Progenitor cell of endocrine pancreas (in vitro differentiated cells): Measurements from ENCODE around the gene RALGAPB. TPM values are rescaled to one million over a fixed set of nuclear protein-coding genes. Genes with fewer than 3 reads are reported as not detected.

Experiments
- DNase-seq: peaks from one replicate; pipeline ENCODE4 v3.0.0; 2021; ENCODE audit warnings: low spot score; ENCODE audit not compliant: unreplicated experiment
- H3K27ac Mint-ChIP-seq: 2 replicates; pipeline ENCODE4 v1.8.0; 2021; ENCODE audit warnings: mild to moderate bottlenecking, moderate library complexity, mixed read lengths
- H3K27me3 Mint-ChIP-seq: 2 replicates; pipeline ENCODE4 v1.8.0; 2021; ENCODE audit warnings: mixed read lengths
- H3K36me3 Mint-ChIP-seq: 2 replicates; pipeline ENCODE4 v1.8.0; 2022; ENCODE audit warnings: mixed read lengths; ENCODE audit not compliant: insufficient read depth
- H3K4me1 Mint-ChIP-seq: 2 replicates; pipeline ENCODE4 v1.8.0; 2021; ENCODE audit warnings: low read depth, mixed read lengths
- H3K4me3 Mint-ChIP-seq: 2 replicates; pipeline ENCODE4 v1.8.0; 2021; ENCODE audit warnings: low read depth, mild to moderate bottlenecking, moderate library complexity, mixed read lengths
- H3K9me3 Mint-ChIP-seq: 2 replicates; pipeline ENCODE4 v1.8.0; 2021; ENCODE audit warnings: low read depth, mixed read lengths
- total RNA-seq: library from RNA; stranded (reverse); gene quantifications from 2 replicates; pipeline ENCODE4 v1.2.1, GENCODE V29; 2021
- TF ChIP-seq, protein P1 (sequence below): fragments of 200-600 bp; sonication (generic); IDR thresholded peaks from one replicate; pipeline ENCODE4 v1.5.0; 2021; ENCODE audit warnings: antibody characterized with exemption, mild to moderate bottlenecking; ENCODE audit not compliant: unreplicated experiment

Gene RALGAPB
- total RNA-seq, 1 donor from 2014 or later, result 42.3 TPM

DNA sequence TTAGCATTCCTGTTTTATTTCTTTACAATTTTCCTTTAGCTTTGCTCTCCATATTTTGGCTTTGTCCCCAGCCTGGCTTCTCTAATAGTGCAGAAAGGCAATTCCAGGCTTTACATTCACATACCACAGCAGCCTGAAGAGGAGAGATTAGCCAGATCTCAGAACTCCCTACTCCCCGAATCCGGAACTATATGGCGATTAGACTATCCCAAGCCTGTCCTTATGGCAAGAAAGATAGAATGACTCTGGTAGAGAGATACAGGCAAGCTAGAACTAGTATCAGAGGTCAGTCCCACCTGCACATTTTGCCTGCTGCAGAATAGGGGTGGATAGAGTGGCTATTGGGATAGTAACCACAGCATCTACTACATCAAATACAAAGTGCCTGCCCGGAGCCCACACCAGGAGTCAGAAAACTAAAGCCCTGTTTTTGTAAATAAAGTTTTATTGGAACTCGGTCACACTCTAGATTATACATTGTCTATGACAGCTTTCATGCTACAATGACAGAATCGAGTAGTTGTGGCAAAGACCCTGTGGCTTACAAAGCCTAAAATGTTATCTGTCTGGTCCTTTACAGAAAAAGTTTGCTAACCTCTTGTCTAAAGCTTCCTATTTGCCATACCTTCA, 91.3 kb downstream of the RALGAPB start:
- no peaks in the 10 kb centered on the region for H3K9me3 Mint-ChIP-seq
- no peak overlapping the region for H3K4me3 Mint-ChIP-seq
- H3K36me3 Mint-ChIP-seq, result peaks cover 16% of the 10 kb centered on the region
- TF ChIP-seq, protein P1, sequence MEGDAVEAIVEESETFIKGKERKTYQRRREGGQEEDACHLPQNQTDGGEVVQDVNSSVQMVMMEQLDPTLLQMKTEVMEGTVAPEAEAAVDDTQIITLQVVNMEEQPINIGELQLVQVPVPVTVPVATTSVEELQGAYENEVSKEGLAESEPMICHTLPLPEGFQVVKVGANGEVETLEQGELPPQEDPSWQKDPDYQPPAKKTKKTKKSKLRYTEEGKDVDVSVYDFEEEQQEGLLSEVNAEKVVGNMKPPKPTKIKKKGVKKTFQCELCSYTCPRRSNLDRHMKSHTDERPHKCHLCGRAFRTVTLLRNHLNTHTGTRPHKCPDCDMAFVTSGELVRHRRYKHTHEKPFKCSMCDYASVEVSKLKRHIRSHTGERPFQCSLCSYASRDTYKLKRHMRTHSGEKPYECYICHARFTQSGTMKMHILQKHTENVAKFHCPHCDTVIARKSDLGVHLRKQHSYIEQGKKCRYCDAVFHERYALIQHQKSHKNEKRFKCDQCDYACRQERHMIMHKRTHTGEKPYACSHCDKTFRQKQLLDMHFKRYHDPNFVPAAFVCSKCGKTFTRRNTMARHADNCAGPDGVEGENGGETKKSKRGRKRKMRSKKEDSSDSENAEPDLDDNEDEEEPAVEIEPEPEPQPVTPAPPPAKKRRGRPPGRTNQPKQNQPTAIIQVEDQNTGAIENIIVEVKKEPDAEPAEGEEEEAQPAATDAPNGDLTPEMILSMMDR, result no peak
- no peaks in the 10 kb centered on the region for H3K27me3 Mint-ChIP-seq
- no peak overlapping the region for H3K27ac Mint-ChIP-seq
- H3K4me1 Mint-ChIP-seq, result no peaks in the 10 kb centered on the region
- DNase-seq, result no peak

DNA sequence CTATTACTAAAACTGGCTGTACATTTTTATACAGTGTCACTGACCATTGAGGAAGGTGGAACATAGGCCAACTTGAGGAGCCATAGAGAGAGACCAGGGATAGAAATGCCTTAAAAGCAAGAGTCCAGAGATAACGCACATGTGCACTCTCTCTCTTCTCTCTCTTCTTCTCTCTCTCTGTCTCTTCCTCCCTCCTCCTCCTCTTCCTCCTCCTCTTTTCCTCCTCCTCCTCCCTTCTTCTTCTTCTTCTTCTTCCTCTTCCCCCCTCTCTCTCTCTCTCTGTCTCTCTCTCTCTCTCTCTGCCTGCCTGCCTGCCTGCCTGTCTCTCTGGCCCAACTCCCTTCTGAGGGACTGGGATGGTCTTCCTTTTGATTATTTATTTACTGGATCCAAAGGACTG, 92.0 kb downstream of the RALGAPB start:
- no peak for DNase-seq
- Mint-ChIP-seq H3K27ac (no peak overlapping the region), H3K4me1 (no peaks in the 10 kb centered on the region), H3K4me3 (no peak overlapping the region), H3K27me3 (no peaks in the 10 kb centered on the region), H3K36me3 (peaks cover 12% of the 10 kb centered on the region), H3K9me3 (no peaks in the 10 kb centered on the region)
- TF ChIP-seq, protein P1, result no peak

DNA sequence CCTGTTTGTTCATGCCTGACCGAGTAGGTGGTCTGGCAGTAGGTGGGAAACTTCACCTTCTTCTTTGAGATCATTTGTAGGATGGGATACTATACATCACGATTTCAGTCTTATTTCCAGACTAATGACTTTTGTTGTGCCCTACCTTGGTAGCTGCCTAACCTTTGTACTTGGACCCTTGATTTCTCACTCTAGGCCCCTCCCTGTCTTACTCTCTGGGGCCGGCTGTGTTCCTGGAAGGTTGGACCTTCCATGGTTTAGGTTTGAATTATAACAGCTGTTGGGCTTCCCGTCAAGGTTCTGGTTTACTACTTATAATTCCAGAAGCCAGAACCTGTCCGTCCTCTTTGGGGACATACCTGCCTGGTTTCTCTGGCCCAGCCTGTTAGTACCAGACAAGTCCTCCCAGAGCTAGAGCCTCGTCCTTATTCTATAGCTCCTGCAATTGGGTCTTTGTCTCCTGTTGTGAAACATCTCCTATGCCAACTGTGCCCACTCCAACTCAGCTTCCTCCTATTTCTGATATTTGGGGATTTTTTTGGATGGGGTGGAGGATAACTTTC, 93.5 kb downstream of the RALGAPB start:
- Mint-ChIP-seq H3K4me1 (no peaks in the 10 kb centered on the region), H3K4me3 (no peak overlapping the region), H3K27ac (no peak overlapping the region), H3K36me3 (peaks cover 9% of the 10 kb centered on the region), H3K27me3 (no peaks in the 10 kb centered on the region), H3K9me3 (no peaks in the 10 kb centered on the region)
- TF ChIP-seq, protein P1, result no peak
- DNase-seq, result no peak

DNA sequence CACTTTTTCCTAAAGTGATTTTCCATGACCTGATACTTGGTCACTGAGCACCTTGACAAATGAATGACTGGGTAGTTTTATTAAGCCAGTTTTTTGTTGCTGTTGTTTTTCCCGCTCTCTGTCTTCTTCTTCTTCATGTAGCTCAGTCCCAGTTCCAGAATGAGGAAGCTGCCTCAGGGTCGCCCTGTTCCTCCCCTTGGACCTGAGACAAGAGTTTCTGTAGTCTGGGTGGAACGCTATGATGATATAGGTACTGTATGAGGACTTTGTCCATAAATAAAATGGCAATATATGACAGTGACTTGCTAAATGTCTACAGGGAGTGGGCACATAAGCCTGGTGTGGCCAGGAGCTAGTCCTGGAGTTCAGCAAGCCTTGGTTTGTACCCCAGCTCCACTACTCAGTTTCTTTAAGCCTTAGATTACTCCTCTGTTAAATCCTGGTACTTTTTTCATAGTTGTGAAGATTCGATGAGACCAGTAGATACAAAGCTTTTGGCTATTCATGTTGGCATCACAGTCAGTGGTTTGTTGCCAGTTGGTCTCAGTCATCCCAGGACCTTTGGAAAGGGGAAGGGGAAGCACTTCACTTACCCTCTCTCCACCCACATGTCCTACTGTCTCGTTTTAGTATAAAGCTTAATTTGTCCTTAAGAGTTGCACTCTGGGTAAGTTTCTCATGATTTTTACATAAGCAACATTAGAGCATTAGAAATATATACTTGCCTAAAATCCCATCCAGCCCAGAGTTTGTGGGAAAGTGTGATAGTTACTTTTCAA, 97.3 kb downstream of the RALGAPB start:
- Mint-ChIP-seq H3K27me3 (no peaks in the 10 kb centered on the region), H3K4me3 (no peak overlapping the region), H3K36me3 (peaks cover 5% of the 10 kb centered on the region), H3K27ac (no peak overlapping the region), H3K4me1 (no peaks in the 10 kb centered on the region), H3K9me3 (no peaks in the 10 kb centered on the region)
- no peak for DNase-seq
- TF ChIP-seq, protein P1, result no peak

DNA sequence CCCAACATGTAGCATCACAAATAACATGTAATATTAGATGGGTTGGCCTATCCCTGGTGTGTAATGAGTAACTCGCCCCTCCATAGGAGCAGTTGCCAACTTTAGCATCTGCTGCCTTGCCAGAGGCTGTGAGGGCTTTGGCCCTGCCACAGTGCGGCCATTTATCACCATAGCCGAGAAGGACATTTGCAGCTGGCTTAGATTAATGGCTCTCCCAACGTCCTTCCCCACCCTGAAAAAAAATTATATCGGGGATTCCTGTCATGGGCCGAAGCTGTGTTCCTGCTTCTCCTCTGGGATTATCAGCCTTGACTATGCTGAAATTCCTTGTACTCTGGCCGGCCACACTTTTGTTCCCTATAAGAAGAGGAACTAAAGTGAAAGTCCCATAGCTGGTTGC, 100.8 kb downstream of the RALGAPB start:
- no peak overlapping the region for H3K4me3 Mint-ChIP-seq
- H3K27ac Mint-ChIP-seq, result no peak overlapping the region
- DNase-seq, result no peak
- H3K27me3 Mint-ChIP-seq, result no peaks in the 10 kb centered on the region
- no peaks in the 10 kb centered on the region for H3K9me3 Mint-ChIP-seq
- TF ChIP-seq, protein P1, result no peak
- no peaks in the 10 kb centered on the region for H3K4me1 Mint-ChIP-seq
- peaks cover 6% of the 10 kb centered on the region for H3K36me3 Mint-ChIP-seq
